Activated B cell treated with CpG ODN at 0.5 μM for 24 hours (primary cell): ENCODE data around the gene DRAXIN. TPM values are rescaled to one million over a fixed set of nuclear protein-coding genes. Genes with fewer than 3 reads are reported as not detected.

Experiments
- ATAC-seq: fragments of 200-7000 bp; cut with Tn5 transposase; one replicate; pipeline ENCODE4 v1.10.0; 2021; ENCODE audit warnings: low read depth, mild to moderate bottlenecking, moderate library complexity
- CTCF ChIA-PET: fragments of 350-600 bp; sonication (Branson Sonifier 250); formaldehyde crosslinking; loops from one replicate; lab custom pipeline; 2021; ENCODE audit warnings: antibody characterized with exemption; lab: Charles Lee
- POLR2A ChIA-PET: fragments of 350-600 bp; sonication (Branson Sonifier 250); formaldehyde crosslinking; loops from one replicate; lab custom pipeline; 2021; ENCODE audit warnings: antibody characterized with exemption; lab: Charles Lee
- DNase-seq: peaks from one replicate; pipeline ENCODE4 v3.0.0; 2022
- H3K27ac Mint-ChIP-seq: one replicate; pipeline ENCODE4 v1.8.0; 2020; ENCODE audit warnings: mixed read lengths
- H3K27me3 Mint-ChIP-seq: one replicate; pipeline ENCODE4 v1.8.0; 2021; ENCODE audit warnings: mixed read lengths
- H3K36me3 Mint-ChIP-seq: one replicate; pipeline ENCODE4 v1.8.0; 2021; ENCODE audit warnings: low read depth, mixed read lengths
- H3K4me1 Mint-ChIP-seq: one replicate; pipeline ENCODE4 v1.8.0; 2021; ENCODE audit warnings: mixed read lengths
- H3K4me3 Mint-ChIP-seq: one replicate; pipeline ENCODE4 v1.8.0; 2020; ENCODE audit warnings: mild to moderate bottlenecking, mixed read lengths
- H3K9me3 Mint-ChIP-seq: one replicate; pipeline ENCODE4 v1.8.0; 2020; ENCODE audit warnings: mixed read lengths
- CTCF ChIP-seq: fragments of 200-600 bp; IDR thresholded peaks from one replicate; pipeline ENCODE4 v1.8.0; 2022; ENCODE audit warnings: antibody characterized with exemption, mild to moderate bottlenecking
- intact Hi-C: fragments of 100-400 bp; cut with micrococcal nuclease; formaldehyde crosslinking; loops from one replicate; pipeline ENCODE4 v1.15.1; 2024
- total RNA-seq: library from RNA; stranded (reverse); gene quantifications from 2 replicates; pipeline ENCODE4 v1.2.3, GENCODE V29; 2022

DRAXIN gene
- total RNA-seq, 1 donor from 2014 or later, result 0.18 TPM

DNA sequence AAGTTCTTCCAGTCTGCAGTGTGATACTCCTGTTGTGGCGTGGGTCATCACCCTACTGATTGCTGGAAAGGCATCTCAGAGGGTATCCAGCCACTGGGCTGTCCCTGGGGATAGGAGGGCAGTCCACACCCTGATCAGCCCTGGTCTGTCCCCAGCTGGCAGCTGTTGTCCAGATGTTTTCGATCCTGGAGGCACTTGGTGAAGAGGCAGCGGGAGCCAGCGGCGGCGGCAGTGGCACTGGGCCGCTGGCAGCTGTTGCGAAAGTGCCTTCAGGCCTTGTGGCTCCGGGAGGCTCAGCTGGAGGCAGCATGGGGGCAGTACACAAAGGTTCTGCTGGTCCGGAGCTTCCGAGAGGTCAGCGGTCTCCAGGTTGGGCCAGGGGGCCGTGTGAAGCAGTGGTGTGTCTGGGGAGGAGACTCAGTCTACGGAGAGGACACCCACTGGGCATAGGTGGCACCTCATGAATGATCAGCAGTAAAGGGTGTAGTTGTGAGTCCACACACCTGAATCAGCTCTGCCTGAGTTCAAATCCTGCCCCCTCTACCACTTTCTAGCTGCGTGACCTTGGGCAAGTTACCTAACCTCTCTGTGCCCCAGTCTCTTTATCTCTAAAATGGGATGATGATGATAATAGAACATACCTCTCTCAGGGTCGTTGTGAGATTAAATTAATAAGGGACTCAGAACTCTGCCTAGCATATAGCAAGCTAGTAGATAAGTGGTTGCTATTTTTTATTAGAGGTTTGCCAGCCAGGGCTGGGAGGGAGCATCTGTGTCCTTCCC lies 76.6 kb downstream of the DRAXIN start:
- intact Hi-C loops, result no loop called here
- CTCF ChIA-PET, result no interaction called here

DNA sequence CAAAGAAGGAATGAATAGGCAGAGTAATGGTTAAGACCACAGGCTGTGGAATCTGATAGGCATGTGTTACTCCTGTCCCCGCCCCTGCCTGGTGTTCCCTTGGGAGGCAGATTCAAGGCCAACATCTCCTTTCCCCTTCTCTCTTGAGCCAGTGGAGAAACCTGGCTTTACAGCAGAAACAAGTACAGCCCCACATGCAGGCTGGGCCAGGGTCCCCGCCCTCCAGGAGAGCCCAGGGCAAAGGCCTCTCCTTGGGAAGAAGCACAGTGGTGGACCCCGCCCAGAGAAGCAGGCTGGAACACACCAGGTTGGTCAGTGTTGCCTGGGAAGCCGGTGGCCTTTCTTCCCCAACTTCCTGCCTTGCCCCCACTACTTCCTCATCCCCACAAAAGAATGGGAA lies 77.3 kb downstream of the DRAXIN start:
- no peak for TF ChIP-seq CTCF
- Mint-ChIP-seq H3K36me3 (no peaks in the 10 kb centered on the region), H3K4me1 (peaks cover 4% of the 10 kb centered on the region), H3K27ac (no peak overlapping the region), H3K27me3 (peaks cover 1% of the 10 kb centered on the region), H3K9me3 (no peaks in the 10 kb centered on the region), H3K4me3 (no peak overlapping the region)
- DNase-seq (no peak), ATAC-seq (no peak)
- ChIA-PET POLR2A (no interaction called here), CTCF (no interaction called here)
- intact Hi-C loops, result no loop called here

More for the DNA sequence above, 76.6 kb downstream of the DRAXIN start:
- H3K27me3 Mint-ChIP-seq, result peaks cover 1% of the 10 kb centered on the region
- ATAC-seq, result no peak
- POLR2A ChIA-PET, result no interaction called here
- no peaks in the 10 kb centered on the region for H3K36me3 Mint-ChIP-seq
- DNase-seq, result no peak
- H3K9me3 Mint-ChIP-seq, result no peaks in the 10 kb centered on the region
- peaks cover 4% of the 10 kb centered on the region for H3K4me1 Mint-ChIP-seq
- no peak for TF ChIP-seq CTCF
- H3K4me3 Mint-ChIP-seq, result no peak overlapping the region
- H3K27ac Mint-ChIP-seq, result no peak overlapping the region

GRCh38 chr1:11769274-11769673 lies 77.8 kb downstream of the DRAXIN start:
- Mint-ChIP-seq H3K4me1 (peaks cover 4% of the 10 kb centered on the region), H3K9me3 (no peaks in the 10 kb centered on the region), H3K27me3 (peaks cover 1% of the 10 kb centered on the region), H3K36me3 (no peaks in the 10 kb centered on the region), H3K27ac (no peak overlapping the region), H3K4me3 (no peak overlapping the region)
- no peak for ATAC-seq
- TF ChIP-seq CTCF, result no peak
- ChIA-PET CTCF (no interaction called here), POLR2A (no interaction called here)
- intact Hi-C loops, result no loop called here
- no peak for DNase-seq

DNA sequence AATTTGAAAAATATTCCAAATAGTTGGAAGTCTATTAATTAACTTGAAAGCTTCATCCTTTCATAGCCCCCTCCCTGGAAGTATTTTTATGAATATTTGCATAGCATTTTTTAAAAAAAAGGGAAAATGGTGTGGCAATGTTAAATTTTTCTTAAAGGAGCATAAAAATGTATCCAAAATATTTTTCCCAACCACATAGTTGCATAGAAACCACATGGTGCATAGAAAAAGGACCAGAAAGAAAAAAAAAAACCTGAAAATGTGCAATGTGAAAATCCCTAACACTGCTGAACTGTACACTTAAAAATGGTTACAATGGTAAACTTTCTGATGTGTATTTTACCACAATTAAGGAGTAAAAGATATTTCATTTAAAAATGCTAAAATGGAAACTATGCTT lies 78.5 kb downstream of the DRAXIN start:
- H3K36me3 Mint-ChIP-seq, result no peaks in the 10 kb centered on the region
- H3K27me3 Mint-ChIP-seq, result peaks cover 1% of the 10 kb centered on the region
- ATAC-seq, result no peak

More for the DNA sequence above, 78.5 kb downstream of the DRAXIN start:
- Mint-ChIP-seq H3K4me1 (peaks cover 4% of the 10 kb centered on the region), H3K4me3 (no peak overlapping the region), H3K9me3 (no peaks in the 10 kb centered on the region), H3K27ac (no peak overlapping the region)
- TF ChIP-seq CTCF, result no peak
- no peak for DNase-seq
- ChIA-PET POLR2A (interaction anchor here (0.6 kb wide), 1 partner anchor 45 kb away, joined by 4 read pairs; no protein-coding TSS in a partner anchor), CTCF (no interaction called here)
- intact Hi-C loops, result no loop called here
